Measurements from ENCODE around the gene MRAP.

MRAP gene

DNA sequence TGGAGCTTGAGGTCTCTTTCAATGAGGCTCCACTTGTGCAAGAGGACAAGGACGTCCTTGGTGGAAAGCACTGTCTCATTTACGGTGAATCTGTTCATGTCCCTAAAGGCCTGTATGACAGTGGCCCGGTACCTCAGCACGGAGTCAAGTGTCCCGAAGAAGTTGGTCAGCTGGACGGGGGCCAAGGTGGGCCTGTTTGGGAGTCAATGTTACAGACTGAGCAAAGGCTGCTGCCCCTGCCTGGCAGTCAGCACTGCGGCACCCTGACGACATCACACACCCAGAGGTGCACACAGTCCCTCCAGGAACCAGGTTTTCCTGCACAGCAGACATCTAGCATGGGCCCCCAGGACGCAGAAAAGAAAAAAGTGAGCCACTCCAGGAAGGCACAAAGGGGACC, 19.1 kb downstream of the MRAP start:
- Histone ChIP-seq H3K27ac (no peak overlapping the region), H3K4me3 (ENCODE audit: low read depth, low read length) (no peak overlapping the region), H3K36me3 (ENCODE audit: control insufficient read depth, insufficient read depth, low read length) (no peaks in the 10 kb centered on the region), H2AFZ (no peak overlapping the region), H3K9ac (no peak overlapping the region), H3K79me2 (no peaks in the 10 kb centered on the region), H3K4me2 (ENCODE audit: low read length) (no peak overlapping the region), H3K27me3 (ENCODE audit: control insufficient read depth, insufficient read depth, low read length) (no peaks in the 10 kb centered on the region), H3K4me1 (no peaks in the 10 kb centered on the region), H3K9me3 (ENCODE audit: control insufficient read depth, low read length) (no peaks in the 10 kb centered on the region)
- TF ChIP-seq, protein P1, sequence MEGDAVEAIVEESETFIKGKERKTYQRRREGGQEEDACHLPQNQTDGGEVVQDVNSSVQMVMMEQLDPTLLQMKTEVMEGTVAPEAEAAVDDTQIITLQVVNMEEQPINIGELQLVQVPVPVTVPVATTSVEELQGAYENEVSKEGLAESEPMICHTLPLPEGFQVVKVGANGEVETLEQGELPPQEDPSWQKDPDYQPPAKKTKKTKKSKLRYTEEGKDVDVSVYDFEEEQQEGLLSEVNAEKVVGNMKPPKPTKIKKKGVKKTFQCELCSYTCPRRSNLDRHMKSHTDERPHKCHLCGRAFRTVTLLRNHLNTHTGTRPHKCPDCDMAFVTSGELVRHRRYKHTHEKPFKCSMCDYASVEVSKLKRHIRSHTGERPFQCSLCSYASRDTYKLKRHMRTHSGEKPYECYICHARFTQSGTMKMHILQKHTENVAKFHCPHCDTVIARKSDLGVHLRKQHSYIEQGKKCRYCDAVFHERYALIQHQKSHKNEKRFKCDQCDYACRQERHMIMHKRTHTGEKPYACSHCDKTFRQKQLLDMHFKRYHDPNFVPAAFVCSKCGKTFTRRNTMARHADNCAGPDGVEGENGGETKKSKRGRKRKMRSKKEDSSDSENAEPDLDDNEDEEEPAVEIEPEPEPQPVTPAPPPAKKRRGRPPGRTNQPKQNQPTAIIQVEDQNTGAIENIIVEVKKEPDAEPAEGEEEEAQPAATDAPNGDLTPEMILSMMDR (IDR thresholded peaks at IDR 0.05), result no peak

DNA sequence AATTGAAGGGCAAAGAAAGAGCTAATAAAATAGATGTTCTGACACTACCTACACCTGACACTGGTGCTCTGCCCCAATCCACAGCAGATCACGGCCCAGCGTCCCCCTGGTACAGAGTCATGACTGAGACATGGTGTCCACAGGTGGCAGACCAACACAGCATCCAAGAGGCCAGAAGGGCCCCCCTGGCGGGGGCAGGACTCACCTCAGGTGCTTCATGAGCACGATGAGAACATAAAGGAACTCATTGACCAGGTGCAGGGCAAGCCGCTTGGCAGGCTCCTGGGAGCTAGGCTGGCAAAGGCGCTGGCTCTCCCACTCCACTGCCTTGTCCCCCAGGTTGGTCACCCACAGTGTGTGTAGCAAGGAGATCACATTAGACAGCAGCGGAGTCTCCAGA, 20.4 kb downstream of the MRAP start:
- Histone ChIP-seq H2AFZ (no peak overlapping the region), H3K9me3 (ENCODE audit: control insufficient read depth, low read length) (no peaks in the 10 kb centered on the region), H3K79me2 (no peaks in the 10 kb centered on the region), H3K4me2 (ENCODE audit: low read length) (no peak overlapping the region), H3K4me1 (no peaks in the 10 kb centered on the region), H3K9ac (no peak overlapping the region), H3K4me3 (ENCODE audit: low read depth, low read length) (no peak overlapping the region), H3K27me3 (ENCODE audit: control insufficient read depth, insufficient read depth, low read length) (no peaks in the 10 kb centered on the region), H3K27ac (no peak overlapping the region), H3K36me3 (ENCODE audit: control insufficient read depth, insufficient read depth, low read length) (no peaks in the 10 kb centered on the region)
- TF ChIP-seq, protein P1 (IDR thresholded peaks at IDR 0.05), result no peak

DNA sequence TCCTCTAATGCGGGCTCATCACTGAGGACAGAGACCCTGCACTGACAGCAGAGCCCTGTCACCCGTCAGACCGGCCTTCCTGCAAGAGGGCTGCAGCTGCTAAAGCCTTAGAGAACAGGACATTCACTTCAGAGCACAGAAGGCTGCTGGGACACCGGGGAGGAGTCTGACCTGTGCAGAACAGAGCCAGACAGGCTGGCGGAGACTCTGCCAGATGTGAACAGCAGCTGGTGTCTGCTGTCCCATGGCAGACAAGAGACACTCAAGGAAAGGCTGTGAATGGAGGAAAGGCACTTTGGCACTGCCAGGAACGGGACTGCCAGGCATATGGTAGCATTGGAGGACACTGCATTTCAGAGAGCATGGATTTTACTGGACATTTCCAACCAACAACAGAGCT, 21.4 kb downstream of the MRAP start:
- no peaks in the 10 kb centered on the region for H3K4me1 ChIP-seq
- H3K4me2 ChIP-seq (ENCODE audit: low read length), result no peak overlapping the region
- H3K4me3 ChIP-seq (ENCODE audit: low read depth, low read length), result no peak overlapping the region
- no peaks in the 10 kb centered on the region for H3K79me2 ChIP-seq
- H2AFZ ChIP-seq, result no peak overlapping the region
- no peak overlapping the region for H3K27ac ChIP-seq
- no peaks in the 10 kb centered on the region for H3K9me3 ChIP-seq (ENCODE audit: control insufficient read depth, low read length)
- H3K36me3 ChIP-seq (ENCODE audit: control insufficient read depth, insufficient read depth, low read length), result no peaks in the 10 kb centered on the region
- TF ChIP-seq, protein P1 (IDR thresholded peaks at IDR 0.05), result no peak
- H3K27me3 ChIP-seq (ENCODE audit: control insufficient read depth, insufficient read depth, low read length), result no peaks in the 10 kb centered on the region
- no peak overlapping the region for H3K9ac ChIP-seq

DNA sequence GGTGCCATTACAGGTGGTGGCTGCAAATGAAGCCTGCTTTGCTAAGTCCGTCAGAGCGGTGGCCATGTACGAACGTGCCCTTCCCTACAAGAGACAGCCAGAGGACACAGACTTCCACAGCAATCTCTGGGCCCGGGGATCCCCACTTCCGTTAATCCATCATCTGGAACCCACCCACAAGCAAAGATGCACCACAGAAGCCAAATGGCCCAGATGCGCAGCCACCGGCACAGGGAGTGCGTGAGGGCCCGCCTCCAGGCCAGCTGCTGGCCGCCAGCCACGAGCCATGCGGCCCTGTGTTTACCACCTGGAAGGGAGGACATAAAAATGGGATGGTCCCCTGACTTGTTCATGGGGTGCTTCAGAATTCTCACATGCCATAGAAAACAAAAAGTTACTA, 22.1 kb downstream of the MRAP start:
- H3K27ac ChIP-seq, result no peak overlapping the region

DNA sequence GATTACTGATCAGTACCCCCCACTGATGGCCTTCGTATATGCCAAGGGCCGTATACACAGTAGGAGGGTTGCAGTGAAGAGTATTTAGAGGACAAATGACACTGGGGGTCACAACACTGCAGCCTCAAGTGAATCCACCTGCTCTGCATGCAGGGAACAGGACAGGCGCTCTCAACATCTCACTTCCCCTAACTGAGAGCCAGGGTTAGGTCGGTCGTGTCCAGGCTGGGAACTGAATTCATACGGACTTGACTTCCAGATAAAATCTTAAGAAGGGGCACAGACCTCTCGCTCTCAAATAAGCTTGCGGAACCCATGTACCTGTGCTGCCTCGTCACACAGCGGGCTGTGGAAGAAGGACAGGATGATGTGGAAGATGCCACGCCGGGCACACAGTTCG, 22.8 kb downstream of the MRAP start:
- Histone ChIP-seq H3K27me3 (ENCODE audit: control insufficient read depth, insufficient read depth, low read length) (no peaks in the 10 kb centered on the region), H3K79me2 (no peaks in the 10 kb centered on the region), H3K4me2 (ENCODE audit: low read length) (no peak overlapping the region), H3K4me3 (ENCODE audit: low read depth, low read length) (no peak overlapping the region), H3K36me3 (ENCODE audit: control insufficient read depth, insufficient read depth, low read length) (no peaks in the 10 kb centered on the region), H3K9ac (no peak overlapping the region), H3K4me1 (no peaks in the 10 kb centered on the region), H3K27ac (no peak overlapping the region), H3K9me3 (ENCODE audit: control insufficient read depth, low read length) (no peaks in the 10 kb centered on the region), H2AFZ (no peak overlapping the region)
- TF ChIP-seq, protein P1 (IDR thresholded peaks at IDR 0.05), result no peak

More for the DNA sequence above, 22.1 kb downstream of the MRAP start:
- Histone ChIP-seq H3K4me3 (ENCODE audit: low read depth, low read length) (no peak overlapping the region), H3K4me1 (no peaks in the 10 kb centered on the region), H3K36me3 (ENCODE audit: control insufficient read depth, insufficient read depth, low read length) (no peaks in the 10 kb centered on the region), H3K79me2 (no peaks in the 10 kb centered on the region), H3K9me3 (ENCODE audit: control insufficient read depth, low read length) (no peaks in the 10 kb centered on the region), H2AFZ (no peak overlapping the region), H3K27me3 (ENCODE audit: control insufficient read depth, insufficient read depth, low read length) (no peaks in the 10 kb centered on the region), H3K4me2 (ENCODE audit: low read length) (no peak overlapping the region), H3K9ac (no peak overlapping the region)
- TF ChIP-seq, protein P1 (IDR thresholded peaks at IDR 0.05), result no peak
